H1 (cell line): ENCODE data around the gene KREMEN1. TPM values are rescaled to one million over a fixed set of nuclear protein-coding genes. Genes with fewer than 3 reads are reported as not detected.

Experiments used
- CTCF ChIA-PET: fragments of 300-600 bp; sonication (Branson Sonifier 250); formaldehyde crosslinking; loops from one replicate; lab custom pipeline; 2021; ENCODE audit not compliant: partially characterized antibody; lab: Charles Lee
- POLR2A ChIA-PET: fragments of 300-600 bp; sonication (Branson Sonifier 250); formaldehyde crosslinking; loops from one replicate; lab custom pipeline; 2021; ENCODE audit warnings: inconsistent platforms; ENCODE audit not compliant: partially characterized antibody; lab: Charles Lee
- DNase-seq, 2 experiments: peaks; one replicate each; pipeline versions ENCODE4 v3.0.0 to v3.0.0-alpha.2; 2010 to 2022; ENCODE audit warnings: low spot score in 2 of 2, low read depth in 1 of 2, mixed read lengths in 1 of 2
- FAIRE-seq: peaks from 2 replicates; lab custom pipeline; 2011; peaks lifted over from hg19 to GRCh38; lab: Jason Lieb, UNC
- H2AFZ ChIP-seq: 2 replicates; pipeline ENCODE4 v1.8.1; 2012; ENCODE audit warnings: low read length, inconsistent platforms
- H2AK5ac ChIP-seq: 2 replicates; pipeline ENCODE4 v1.6.1; 2013; ENCODE audit warnings: low read depth, low read length
- H2BK120ac ChIP-seq: replicated peaks from 2 replicates; pipeline ENCODE3; 2013; ENCODE audit warnings: low read depth, low read length, inconsistent platforms
- H2BK12ac ChIP-seq: 2 replicates; pipeline ENCODE4 v1.6.1; 2013; ENCODE audit warnings: low read depth, low read length
- H2BK15ac ChIP-seq: 2 replicates; pipeline ENCODE4 v1.6.1; 2013; ENCODE audit warnings: low read length
- H2BK20ac ChIP-seq: 2 replicates; pipeline ENCODE4 v1.6.1; 2013; ENCODE audit warnings: low read length
- H2BK5ac ChIP-seq: 2 replicates; pipeline ENCODE4 v1.6.1; 2013; ENCODE audit warnings: low read depth, low read length
- H3K14ac ChIP-seq: 2 replicates; pipeline ENCODE4 v1.6.1; 2013; ENCODE audit warnings: inconsistent platforms; ENCODE audit not compliant: insufficient read length
- H3K18ac ChIP-seq: 2 replicates; pipeline ENCODE4 v1.6.1; 2013; ENCODE audit warnings: low read length; ENCODE audit errors: extremely low read depth
- H3K23ac ChIP-seq: 2 replicates; pipeline ENCODE4 v1.6.1; 2013; ENCODE audit warnings: inconsistent platforms; ENCODE audit not compliant: insufficient read length
- H3K23me2 ChIP-seq: 2 replicates; pipeline ENCODE4 v1.6.1; 2013; ENCODE audit warnings: low read depth, low read length
- H3K27ac ChIP-seq: 2 replicates; pipeline ENCODE4 v1.6.1; 2011; ENCODE audit warnings: low read depth, low read length, inconsistent platforms
- H3K27me3 ChIP-seq, 4 experiments: replicated peaks in 1 of 4; 1 replicate in 1 of 4; 2 replicates in 3 of 4; pipeline versions ENCODE4 v1.6.1 to v1.8.1; 2011 to 2013; ENCODE audit warnings: low read length in 3 of 4, mild to moderate bottlenecking in 3 of 4, inconsistent platforms in 2 of 4, mixed read lengths in 2 of 4, moderate library complexity in 1 of 4; ENCODE audit not compliant: control insufficient read depth in 3 of 4, insufficient read depth in 3 of 4; ENCODE audit errors: extremely low read depth in 1 of 4
- H3K36me3 ChIP-seq, 4 experiments: 2 replicates each; pipeline versions ENCODE4 v1.6.1 to v1.8.1; 2011 to 2013; ENCODE audit warnings: mild to moderate bottlenecking in 4 of 4, low read length in 3 of 4, moderate library complexity in 2 of 4, control low read depth in 1 of 4, inconsistent platforms in 1 of 4; ENCODE audit not compliant: insufficient read depth in 4 of 4, control insufficient read depth in 2 of 4
- H3K4ac ChIP-seq: replicated peaks from 2 replicates; pipeline ENCODE3; 2013; ENCODE audit warnings: low read length, low read depth, mixed read lengths, inconsistent platforms; ENCODE audit not compliant: insufficient read length
- H3K4me1 ChIP-seq, 4 experiments: replicated peaks in 1 of 4; 1 replicate in 1 of 4; 2 replicates in 3 of 4; pipeline versions ENCODE4 v1.6.1 to v1.8.1; 2011 to 2013; ENCODE audit warnings: low read length in 3 of 4, inconsistent platforms in 2 of 4, mixed read lengths in 1 of 4; ENCODE audit not compliant: insufficient read depth in 4 of 4, control insufficient read depth in 3 of 4
- H3K4me2 ChIP-seq, 2 experiments: 2 replicates each; pipeline versions ENCODE4 v1.6.1 to v1.8.1; 2011 to 2013; ENCODE audit warnings: low read depth in 2 of 2, low read length in 2 of 2, control low read depth in 1 of 2, inconsistent platforms in 1 of 2, mild to moderate bottlenecking in 1 of 2; ENCODE audit not compliant: insufficient read depth in 1 of 2
- H3K4me3 ChIP-seq, 4 experiments: fragments of 200-600, 300-600 bp in 1 of 4; sonication (generic), shearing (Covaris generic), sonication (Bioruptor Twin) in 1 of 4; 2 replicates each; pipeline versions ENCODE4 v1.5.1 to v1.8.1; 2011 to 2016; ENCODE audit warnings: low read length in 4 of 4, low read depth in 3 of 4, control low read depth in 2 of 4, inconsistent platforms in 2 of 4, mild to moderate bottlenecking in 2 of 4, mixed read lengths in 1 of 4, moderate library complexity in 1 of 4; ENCODE audit not compliant: insufficient read depth in 2 of 4; ENCODE audit errors: extremely low read depth in 1 of 4
- H3K56ac ChIP-seq: replicated peaks from 2 replicates; pipeline ENCODE3; 2013; ENCODE audit warnings: low read depth, mild to moderate bottlenecking, mixed read lengths, low read length, inconsistent platforms; ENCODE audit not compliant: insufficient read length
- H3K79me1 ChIP-seq: 2 replicates; pipeline ENCODE4 v1.6.1; 2013; ENCODE audit warnings: low read depth, low read length, control low read depth
- H3K79me2 ChIP-seq, 2 experiments: 2 replicates each; pipeline versions ENCODE4 v1.6.1 to v1.8.1; 2012 to 2013; ENCODE audit warnings: low read length in 2 of 2, mild to moderate bottlenecking in 2 of 2, inconsistent platforms in 1 of 2; ENCODE audit not compliant: insufficient read depth in 2 of 2, control insufficient read depth in 1 of 2
- H3K9ac ChIP-seq, 4 experiments: replicated peaks in 1 of 4; 1 replicate in 1 of 4; 2 replicates in 3 of 4; pipeline versions ENCODE4 v1.6.1 to v1.8.1; 2011 to 2013; ENCODE audit warnings: low read depth in 3 of 4, low read length in 3 of 4, control low read depth in 2 of 4, mild to moderate bottlenecking in 2 of 4, moderate library complexity in 2 of 4, inconsistent platforms in 1 of 4; ENCODE audit errors: extremely low read depth in 1 of 4
- H3K9me3 ChIP-seq, 2 experiments: 2 replicates each; pipeline versions ENCODE4 v1.6.1 to v1.8.1; 2012 to 2013; ENCODE audit warnings: mild to moderate bottlenecking in 2 of 2, moderate library complexity in 2 of 2, control low read depth in 1 of 2, inconsistent platforms in 1 of 2, low read depth in 1 of 2, low read length in 1 of 2, mixed read lengths in 1 of 2; ENCODE audit not compliant: insufficient read depth in 2 of 2
- H4K20me1 ChIP-seq, 2 experiments: replicated peaks in 1 of 2; 2 replicates each; pipeline versions ENCODE3 to v1.8.1; 2011 to 2013; ENCODE audit warnings: inconsistent platforms in 2 of 2, low read length in 2 of 2, mild to moderate bottlenecking in 1 of 2; ENCODE audit not compliant: insufficient read depth in 2 of 2, control insufficient read depth in 1 of 2
- H4K5ac ChIP-seq: 2 replicates; pipeline ENCODE4 v1.6.1; 2013; ENCODE audit warnings: low read length, low read depth, mixed read lengths, inconsistent platforms; ENCODE audit not compliant: insufficient read length
- H4K8ac ChIP-seq: 2 replicates; pipeline ENCODE4 v1.8.0; 2013; ENCODE audit warnings: mild to moderate bottlenecking, moderate library complexity, low read length, inconsistent platforms; ENCODE audit not compliant: insufficient read depth; ENCODE audit errors: extremely low read depth
- H4K91ac ChIP-seq: replicated peaks from 2 replicates; pipeline ENCODE3; 2013; ENCODE audit warnings: low read length, mixed read lengths, inconsistent platforms; ENCODE audit not compliant: insufficient read length
- CHD1 ChIP-seq: IDR thresholded peaks from 2 replicates; pipeline ENCODE4 v1.6.1; 2012; ENCODE audit warnings: low read depth, low read length, improper control_type of control experiment
- HDAC2 ChIP-seq, 2 experiments: fragments of 300-600 bp in 1 of 2; sonication (generic) in 1 of 2; IDR thresholded peaks; 2 replicates each; pipeline ENCODE4 v1.6.1; 2011 to 2012; ENCODE audit warnings: low read depth in 2 of 2, low read length in 2 of 2, mild to moderate bottlenecking in 2 of 2, moderate library complexity in 2 of 2, borderline replicate concordance in 1 of 2, inconsistent platforms in 1 of 2
- KDM1A ChIP-seq: fragments of 200-600, 300-600 bp; sonication (generic); IDR thresholded peaks from 2 replicates; pipeline ENCODE4 v1.7.1; 2016; ENCODE audit warnings: mild to moderate bottlenecking, low read length, borderline replicate concordance
- SRF ChIP-seq: IDR thresholded peaks from 2 replicates; pipeline ENCODE4 v1.6.1; 2011; ENCODE audit warnings: mild to moderate bottlenecking, low read depth, low read length, moderate library complexity
- WGBS, 2 experiments: shearing (Covaris generic) in 1 of 2; methylation state at CpG; one replicate each; pipeline versions ENCODE4 v1.1.6 to v1.1.7; 2013 to 2015; ENCODE audit warnings: low lambda C conversion rate in 2 of 2, mixed read lengths in 2 of 2, inconsistent platforms in 1 of 2, low coverage in 1 of 2, missing lambda C conversion rate in 1 of 2; ENCODE audit not compliant: insufficient replicate concordance in 2 of 2, insufficient coverage in 1 of 2, insufficient read length in 1 of 2; ENCODE audit errors: extremely low coverage in 1 of 2, missing lambda C conversion rate in 1 of 2; 5-methylcytosine and 5-hydroxymethylcytosine counted together
- polyA plus RNA-seq, 7 experiments: library from polyadenylated mRNA; depleted of rRNA in 3 of 7; stranded (reverse) in 5 of 7; unstranded in 2 of 7; fragments of >200 nt in 5 of 7; fragments of 200-250 nt in 2 of 7; gene quantifications; 1 replicate in 5 of 7; 2 replicates in 1 of 7; 4 replicates in 1 of 7; pipeline versions ENCODE4 v1.2.1 to v1.2.3, GENCODE V29; 2011 to 2013; ENCODE audit warnings: missing spikeins in 2 of 7, mixed read lengths in 2 of 7
- total RNA-seq: library from RNA; stranded (reverse); fragmentation: NEBNext Ultra II Directional; extraction: Animal tissue kit (Norgen Biotek cat#: 25700); gene quantifications from 2 replicates; pipeline ENCODE4 v1.2.1, GENCODE V29; 2021
- TF ChIP-seq, protein P1 (sequence below): IDR thresholded peaks from 2 replicates; pipeline ENCODE4 v1.6.1; 2012; ENCODE audit warnings: inconsistent platforms

The KREMEN1 gene
- total and polyA plus RNA-seq, 2 of the 8 experiments (the other 6 are each of a cell fraction or from before 2014, with no cell fraction given), result 2.1 to 3.2 TPM

GRCh38 chr22:29205252-29205593 lies 132.4 kb downstream of the KREMEN1 start:
- Histone ChIP-seq H3K36me3 (no peaks in the 10 kb centered on the region), H2BK20ac (no peak overlapping the region), H3K27ac (no peak overlapping the region), H2BK12ac (0 out of 2 replicates have a peak overlapping the region, but pooled peaks have one; percentile 27), H3K79me1 (no peaks in the 10 kb centered on the region), H3K14ac (no peak overlapping the region), H3K4ac (no peak overlapping the region), H2BK120ac (no peak overlapping the region), H3K23me2 (peaks cover 4% of the 10 kb centered on the region; the same call in 1 of the 2 replicates), H4K8ac (peak overlapping the region; percentile 60; the same call in 1 of the 2 replicates), H4K5ac (no peak overlapping the region), H2AK5ac (no peak overlapping the region), H4K91ac (no peak overlapping the region), H2AFZ (no peak overlapping the region; the same call in 1 of the 2 replicates), H2BK5ac (no peak overlapping the region), H2BK15ac (peak overlapping the region; percentile 94; the same call in 1 of the 2 replicates), H3K79me2 (no peaks in the 10 kb centered on the region), H3K4me3 (peak overlapping the region; percentile 31 to 63 (median 46)), H4K20me1 (no peaks in the 10 kb centered on the region), H3K23ac (no peak overlapping the region), H3K27me3 (peaks cover 0 to 12% (median 3%) of the 10 kb centered on the region in 4 experiments; a peak in 5 of 7 replicates), H3K4me2 (peak overlapping the region; percentile 56 to 63), H3K18ac (no peak overlapping the region), H3K56ac (no peak overlapping the region), H3K9ac (no peak overlapping the region), H3K9me3 (no peaks in the 10 kb centered on the region), H3K4me1 (peaks cover 3 to 24% (median 7%) of the 10 kb centered on the region in 4 experiments)
- TF ChIP-seq HDAC2 (IDR thresholded peaks at IDR 0.05; ENCODE audit: borderline replicate concordance in 1 of 2, low read depth in 2 of 2, low read length in 2 of 2), result peak in 1 of 2 experiments; percentile 91; a peak in 2 of 4 replicates
- TF ChIP-seq KDM1A, result peak; percentile 96
- no peak for TF ChIP-seq CHD1
- TF ChIP-seq SRF, result no peak
- TF ChIP-seq, protein P1, sequence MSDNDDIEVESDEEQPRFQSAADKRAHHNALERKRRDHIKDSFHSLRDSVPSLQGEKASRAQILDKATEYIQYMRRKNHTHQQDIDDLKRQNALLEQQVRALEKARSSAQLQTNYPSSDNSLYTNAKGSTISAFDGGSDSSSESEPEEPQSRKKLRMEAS, result peak; percentile 72; the same call in 1 of the 2 replicates
- 69% methylated on average over 11 of the region's 11 CpGs; no CpG with 5 or more reads in 1 of the 2 experiments for WGBS, 2 experiments
- no peak for DNase-seq
- CTCF ChIA-PET, result interaction anchor here (0.6 to 6.7 kb wide), 12 partner anchors 10 to 344 kb away, joined by 3 to 84 read pairs (median 4); no protein-coding TSS in a partner anchor
- no peak for FAIRE-seq
- POLR2A ChIA-PET, result interaction anchor here (0.8 to 3.5 kb wide), 11 partner anchors 7 to 150 kb away, joined by 3 to 11 read pairs (median 4); partner anchors contain the start of genes EWSR1 and RHBDD3
